Endothelial cell of umbilical vein (primary cell): ENCODE data around the gene SPRED1.
A peak's percentile ranks its signal among the peaks of the same experiment; 100 is the strongest.

ENCODE experiments used
- EZH2 ChIP-seq: IDR thresholded peaks from 2 replicates; pipeline ENCODE4 v1.6.1; 2012; ENCODE audit warnings: borderline replicate concordance, low read depth, mild to moderate bottlenecking, moderate library complexity, low read length, inconsistent platforms; ENCODE audit not compliant: severe bottlenecking
- FOS ChIP-seq: IDR thresholded peaks from 2 replicates; pipeline ENCODE4 v1.6.1; 2011; ENCODE audit warnings: mild to moderate bottlenecking, low read length, moderate library complexity, borderline replicate concordance; ENCODE audit not compliant: insufficient read depth
- GATA2 ChIP-seq: IDR thresholded peaks from 2 replicates; pipeline ENCODE4 v1.7.0; 2011; ENCODE audit warnings: low read depth, mild to moderate bottlenecking, moderate library complexity, mixed read lengths, low read length; ENCODE audit not compliant: insufficient read length, insufficient read depth
- POLR2A ChIP-seq: IDR thresholded peaks from 2 replicates; pipeline ENCODE4 v1.6.1; 2012; ENCODE audit warnings: low read depth, mild to moderate bottlenecking, control low read depth, low read length
- POLR2AphosphoS5 ChIP-seq: IDR thresholded peaks from 2 replicates; pipeline ENCODE4 v1.6.1; 2012; ENCODE audit warnings: low read depth, mild to moderate bottlenecking, control low read depth, low read length, moderate library complexity; ENCODE audit not compliant: insufficient read depth
- TF ChIP-seq, protein P1 (sequence below), 2 donors: IDR thresholded peaks; 1 replicate in 1 of 2; 2 replicates in 1 of 2; pipeline ENCODE4 v1.5.1; 2011; ENCODE audit warnings: low read length in 2 of 2, mild to moderate bottlenecking in 2 of 2, moderate library complexity in 2 of 2, control low read depth in 1 of 2, inconsistent platforms in 1 of 2, low read depth in 1 of 2; ENCODE audit not compliant: insufficient read depth in 1 of 2; ENCODE audit errors: extremely low read depth in 1 of 2

DNA sequence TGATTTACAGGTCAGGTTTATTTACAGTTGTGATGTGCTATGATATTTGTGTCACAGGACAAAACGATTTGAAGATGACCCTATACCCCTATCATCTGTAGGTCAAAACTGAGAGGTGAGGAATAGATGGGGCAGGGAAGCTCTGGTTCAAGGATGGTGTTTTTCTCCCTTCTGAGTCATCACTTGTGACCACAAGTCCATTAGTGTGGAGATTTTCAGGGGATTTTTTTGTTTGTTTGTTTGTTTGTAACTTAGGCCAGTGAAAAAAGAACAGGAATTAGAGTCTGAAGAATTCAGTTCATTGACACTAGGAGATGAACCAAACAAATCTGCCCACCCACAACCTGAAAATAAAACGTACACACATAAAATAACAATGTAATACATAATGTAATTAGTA lies 138.6 kb downstream of the SPRED1 start:
- TF ChIP-seq, protein P1, sequence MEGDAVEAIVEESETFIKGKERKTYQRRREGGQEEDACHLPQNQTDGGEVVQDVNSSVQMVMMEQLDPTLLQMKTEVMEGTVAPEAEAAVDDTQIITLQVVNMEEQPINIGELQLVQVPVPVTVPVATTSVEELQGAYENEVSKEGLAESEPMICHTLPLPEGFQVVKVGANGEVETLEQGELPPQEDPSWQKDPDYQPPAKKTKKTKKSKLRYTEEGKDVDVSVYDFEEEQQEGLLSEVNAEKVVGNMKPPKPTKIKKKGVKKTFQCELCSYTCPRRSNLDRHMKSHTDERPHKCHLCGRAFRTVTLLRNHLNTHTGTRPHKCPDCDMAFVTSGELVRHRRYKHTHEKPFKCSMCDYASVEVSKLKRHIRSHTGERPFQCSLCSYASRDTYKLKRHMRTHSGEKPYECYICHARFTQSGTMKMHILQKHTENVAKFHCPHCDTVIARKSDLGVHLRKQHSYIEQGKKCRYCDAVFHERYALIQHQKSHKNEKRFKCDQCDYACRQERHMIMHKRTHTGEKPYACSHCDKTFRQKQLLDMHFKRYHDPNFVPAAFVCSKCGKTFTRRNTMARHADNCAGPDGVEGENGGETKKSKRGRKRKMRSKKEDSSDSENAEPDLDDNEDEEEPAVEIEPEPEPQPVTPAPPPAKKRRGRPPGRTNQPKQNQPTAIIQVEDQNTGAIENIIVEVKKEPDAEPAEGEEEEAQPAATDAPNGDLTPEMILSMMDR (IDR thresholded peaks at IDR 0.05; ENCODE audit: extremely low read depth in 1 of 2, insufficient read depth in 1 of 2, low read depth in 1 of 2, low read length in 2 of 2), result no peak
- TF ChIP-seq POLR2A, result no peak
- no peak for TF ChIP-seq EZH2
- TF ChIP-seq POLR2AphosphoS5, result no peak
- peak; percentile 22 for TF ChIP-seq FOS
- no peak for TF ChIP-seq GATA2
